Psoas muscle (tissue), 8 donors: ENCODE results near the gene CXCL12. TPM values are rescaled to one million over a fixed set of nuclear protein-coding genes. Genes with fewer than 3 reads are reported as not detected.

Experiments used
- ATAC-seq, 4 donors: fragments of 200-7000 bp; cut with Tn5 transposase; one replicate each; pipeline ENCODE4 v1.9.1; 2020; ENCODE audit warnings: moderate library complexity in 3 of 4, mild to moderate bottlenecking in 2 of 4
- DNase-seq, 2 donors: peaks; one replicate each; pipeline ENCODE4 v3.0.0-alpha.2; 2020
- H3K27ac ChIP-seq: fragments of 200-600 bp; one replicate; pipeline ENCODE4 v1.8.0; 2022
- H3K27me3 ChIP-seq, 3 donors: fragments of 200-600 bp in 1 of 3; one replicate each; pipeline versions ENCODE4 v1.6.1 to v1.8.0; 2013 to 2022; ENCODE audit warnings: low read length in 2 of 3, mild to moderate bottlenecking in 2 of 3, moderate library complexity in 1 of 3; ENCODE audit not compliant: insufficient read depth in 3 of 3
- H3K36me3 ChIP-seq, 2 donors: fragments of 200-600 bp in 1 of 2; one replicate each; pipeline versions ENCODE4 v1.6.1 to v1.8.0; 2013 to 2022; ENCODE audit warnings: low read depth in 1 of 2, mild to moderate bottlenecking in 1 of 2, moderate library complexity in 1 of 2; ENCODE audit not compliant: insufficient read depth in 1 of 2
- H3K4me1 ChIP-seq: fragments of 200-600 bp; one replicate; pipeline ENCODE4 v1.8.0; 2022
- H3K4me3 ChIP-seq: fragments of 200-600 bp; one replicate; pipeline ENCODE4 v1.8.0; 2022; ENCODE audit warnings: mild to moderate bottlenecking
- H3K9me3 ChIP-seq: fragments of 200-600 bp; one replicate; pipeline ENCODE4 v1.8.0; 2022
- CTCF ChIP-seq: fragments of 200-600 bp; IDR thresholded peaks from one replicate; pipeline ENCODE4 v1.8.0; 2022; ENCODE audit warnings: antibody characterized with exemption
- WGBS, 3 donors: extraction: QIAGEN DNeasy Blood & Tissue Kit; methylation state at CpG; one replicate each; pipeline versions ENCODE4 v1.1.6 to v1.1.7; 2013; 5-methylcytosine and 5-hydroxymethylcytosine counted together
- intact Hi-C, 2 donors: fragments of 100-400 bp; cut with DNase I; formaldehyde crosslinking; loops; one replicate each; pipeline versions ENCODE4 v1.11.0 to v1.14.2; 2022
- polyA plus RNA-seq, 3 donors: library from polyadenylated mRNA; stranded (reverse); fragments of 200-250 nt; gene quantifications; one replicate each; pipeline ENCODE4 v1.2.3, GENCODE V29; 2013
- total RNA-seq, 4 donors: library from RNA; stranded (reverse); fragmentation: NEBNext Ultra II Directional in 2 of 4; extraction: Animal tissue kit (Norgen Biotek cat#: 25700) in 2 of 4; gene quantifications; one replicate each; pipeline versions ENCODE4 v1.2.1 to v1.2.4, GENCODE V29; 2021 to 2023
- donor health status: healthy with polysubstance abuse.
- donor health status: DM: no; HTN: no; CAD: no; lungs with moderate emphysema.
- donor health status: Bipolar disorder and iron deficiency.
- donor health status: healthy.
- donor health status: DM: yes; HTN: yes; CAD: no.
- donor health status: DM: no; HTN: no; CAD: no.
- donor health status: DM: no; HTN: no; CAD: no.
- donor health status: DM: yes; HTN: yes; CAD: no.

Gene CXCL12
- total and polyA plus RNA-seq, 7 donors = 16.1 to 84.4 (median 40.4) TPM

DNA sequence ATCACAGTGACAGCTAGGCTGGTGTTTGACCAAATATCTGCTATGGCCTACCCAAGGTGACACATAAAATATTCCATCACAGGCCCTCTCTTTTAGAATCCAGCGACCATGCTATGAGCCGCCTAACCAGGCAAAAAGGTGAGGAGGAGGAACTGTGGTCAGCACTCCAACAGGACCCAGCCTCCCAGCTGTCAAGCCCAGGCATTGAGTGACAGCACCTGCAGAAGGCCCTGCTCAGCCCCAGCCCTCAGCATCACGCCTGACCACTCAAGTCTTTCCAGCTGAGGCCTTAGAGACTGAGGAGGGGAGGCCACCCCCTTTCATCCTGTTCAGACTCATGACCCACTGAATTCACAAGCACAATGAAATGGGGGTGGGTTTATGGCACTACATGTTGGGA, 43.0 kb downstream of the CXCL12 start:
- H3K27me3 ChIP-seq = no peaks in the 10 kb centered on the region
- intact Hi-C loops = loop anchor here in 1 of 2 donors (5.0 kb wide), 1 partner anchor 35 kb away; no protein-coding TSS in a partner anchor
- no peak for TF ChIP-seq CTCF
- no peaks in the 10 kb centered on the region for H3K9me3 ChIP-seq
- no peak overlapping the region for H3K4me3 ChIP-seq
- H3K27ac ChIP-seq = no peak overlapping the region
- DNase-seq (no peak), ATAC-seq (no peak)
- H3K36me3 ChIP-seq = no peaks in the 10 kb centered on the region
- peaks cover 18% of the 10 kb centered on the region for H3K4me1 ChIP-seq
- 91 to 94% (median 93%) methylated on average over 3 of the region's 3 CpGs for WGBS, 3 donors

- Histone ChIP-seq H3K4me1 (peaks cover 30% of the 10 kb centered on the region), H3K36me3 (no peaks in the 10 kb centered on the region), H3K9me3 (no peaks in the 10 kb centered on the region), H3K27ac (no peak overlapping the region), H3K4me3 (no peak overlapping the region), H3K27me3 (no peaks in the 10 kb centered on the region)
- DNase-seq (no peak), ATAC-seq (no peak)
- intact Hi-C loops = loop anchor here in 1 of 2 donors (5.0 kb wide), 1 partner anchor 37 kb away; no protein-coding TSS in a partner anchor
- no peak for TF ChIP-seq CTCF
- 67 to 77% (median 74%) methylated on average over 3 of the region's 3 CpGs for WGBS, 3 donors
Measured at GRCh38 chr10:44340557-44340956, 44.3 kb downstream of the CXCL12 start.

GRCh38 chr10:44339218-44339617, 45.7 kb downstream of the CXCL12 start:
- no peaks in the 10 kb centered on the region for H3K36me3 ChIP-seq
- no peak overlapping the region for H3K4me3 ChIP-seq
- no peak overlapping the region for H3K27ac ChIP-seq
- no peaks in the 10 kb centered on the region for H3K9me3 ChIP-seq
- no peak for TF ChIP-seq CTCF
- no peak for ATAC-seq
- DNase-seq = no peak
- WGBS, 3 donors = 28 to 40% (median 28%) methylated on average over 3 of the region's 3 CpGs
- no peaks in the 10 kb centered on the region for H3K27me3 ChIP-seq
- peaks cover 41% of the 10 kb centered on the region for H3K4me1 ChIP-seq
- intact Hi-C loops = no loop called here

- Histone ChIP-seq H3K4me1 (peaks cover 45% of the 10 kb centered on the region), H3K9me3 (no peaks in the 10 kb centered on the region), H3K27me3 (no peaks in the 10 kb centered on the region), H3K27ac (no peak overlapping the region), H3K36me3 (no peaks in the 10 kb centered on the region), H3K4me3 (no peak overlapping the region)
- ATAC-seq = no peak
- no peak for TF ChIP-seq CTCF
- DNase-seq = no peak
- intact Hi-C loops = no loop called here
- WGBS, 3 donors = 67 to 84% (median 70%) methylated on average over 4 of the region's 4 CpGs
Measured at GRCh38 chr10:44337081-44337480, 47.8 kb downstream of the CXCL12 start.
